Measurements from ENCODE around the gene DNTTIP2. TPM values are rescaled to one million over a fixed set of nuclear protein-coding genes. Genes with fewer than 3 reads are reported as not detected.
A peak's percentile ranks its signal among the peaks of the same experiment; 100 is the strongest.
"Not testable (repeated sequence)": the region's sequence is repeated elsewhere in the genome, so short reads cannot be mapped to it uniquely, and the experiment has no call there.

DNTTIP2 gene
- total RNA-seq, 2 experiments from 2014 or later = 67.6 to 72.1 TPM

GRCh38 chr1:93874025-93874651 lies 4.9 kb downstream of the DNTTIP2 start:
- Mint-ChIP-seq H3K36me3 (ENCODE audit: low read depth) (peaks cover 61% of the 10 kb centered on the region), H3K4me1 (ENCODE audit: low read depth) (peaks cover 19% of the 10 kb centered on the region), H3K27me3 (ENCODE audit: low read depth) (no peaks in the 10 kb centered on the region), H3K4me3 (no peak overlapping the region), H3K27ac (no peak overlapping the region), H3K9me3 (ENCODE audit: insufficient read depth) (no peaks in the 10 kb centered on the region)
- ATAC-seq (no peak), DNase-seq (no peak)
- ChIA-PET POLR2A (interaction anchor here (0.6 kb wide), 1 partner anchor 389 kb away, joined by 3 read pairs; no protein-coding TSS in a partner anchor), CTCF (interaction anchor here (0.9 to 1.3 kb wide), 4 partner anchors 28 to 245 kb away, joined by 3 to 4 read pairs (median 4); no protein-coding TSS in a partner anchor)

GRCh38 chr1:93871366-93871765 lies 7.6 kb downstream of the DNTTIP2 start:
- peaks cover 64% of the 10 kb centered on the region for H3K36me3 Mint-ChIP-seq (ENCODE audit: low read depth)
- H3K4me1 Mint-ChIP-seq (ENCODE audit: low read depth) = peaks cover 2% of the 10 kb centered on the region
- H3K9me3 Mint-ChIP-seq (ENCODE audit: insufficient read depth) = no peaks in the 10 kb centered on the region
- ChIA-PET POLR2A (no interaction called here), CTCF (interaction anchor here (1.4 to 1.5 kb wide), 2 partner anchors 20 to 57 kb away, joined by 3 to 5 read pairs; no protein-coding TSS in a partner anchor)
- H3K4me3 Mint-ChIP-seq = no peak overlapping the region
- no peak for DNase-seq
- no peaks in the 10 kb centered on the region for H3K27me3 Mint-ChIP-seq (ENCODE audit: low read depth)
- H3K27ac Mint-ChIP-seq = no peak overlapping the region
- no peak for ATAC-seq

- peaks cover 51% of the 10 kb centered on the region for H3K36me3 Mint-ChIP-seq (ENCODE audit: low read depth)
- ATAC-seq (no peak), DNase-seq (no peak)
- no peak overlapping the region for H3K27ac Mint-ChIP-seq
- no peaks in the 10 kb centered on the region for H3K9me3 Mint-ChIP-seq (ENCODE audit: insufficient read depth)
- no peak overlapping the region for H3K4me3 Mint-ChIP-seq
- POLR2A ChIA-PET = interaction anchor here (1.2 kb wide), 1 partner anchor 23 kb away, joined by 3 read pairs; no protein-coding TSS in a partner anchor
- no peaks in the 10 kb centered on the region for H3K27me3 Mint-ChIP-seq (ENCODE audit: low read depth)
- CTCF ChIA-PET = no interaction called here
- H3K4me1 Mint-ChIP-seq (ENCODE audit: low read depth) = no peaks in the 10 kb centered on the region
These were observed 9.4 kb downstream of the DNTTIP2 start for GRCh38 chr1:93869653-93870052.

- H3K4me3 Mint-ChIP-seq; CTCF ChIA-PET; ATAC-seq; H3K9me3 Mint-ChIP-seq (ENCODE audit: insufficient read depth); H3K27me3 Mint-ChIP-seq (ENCODE audit: low read depth); H3K4me1 Mint-ChIP-seq (ENCODE audit: low read depth); H3K27ac Mint-ChIP-seq; DNase-seq: not testable (repeated sequence)
- POLR2A ChIA-PET = interaction anchor here (1.2 kb wide), 1 partner anchor 22 kb away, joined by 3 read pairs; no protein-coding TSS in a partner anchor
- H3K36me3 Mint-ChIP-seq (ENCODE audit: low read depth) = peaks cover 43% of the 10 kb centered on the region
These were observed 10.5 kb downstream of the DNTTIP2 start for GRCh38 chr1:93868492-93868891.

GRCh38 chr1:93865253-93865652 lies 13.8 kb downstream of the DNTTIP2 start:
- no peak overlapping the region for H3K4me3 Mint-ChIP-seq
- H3K4me1 Mint-ChIP-seq (ENCODE audit: low read depth) = no peaks in the 10 kb centered on the region
- no peak overlapping the region for H3K27ac Mint-ChIP-seq
- CTCF ChIA-PET = interaction anchor here (1.1 kb wide), 1 partner anchor 10 kb away, joined by 4 read pairs; no protein-coding TSS in a partner anchor
- POLR2A ChIA-PET = interaction anchor here (0.5 kb wide), 1 partner anchor 637 kb away, joined by 5 read pairs; no protein-coding TSS in a partner anchor
- H3K9me3 Mint-ChIP-seq (ENCODE audit: insufficient read depth) = no peaks in the 10 kb centered on the region
- ATAC-seq (peak; percentile 15), DNase-seq (no peak)
- peaks cover 23% of the 10 kb centered on the region for H3K36me3 Mint-ChIP-seq (ENCODE audit: low read depth)
- H3K27me3 Mint-ChIP-seq (ENCODE audit: low read depth) = peaks cover 6% of the 10 kb centered on the region

GRCh38 chr1:93864175-93864574 lies 14.8 kb downstream of the DNTTIP2 start:
- no peaks in the 10 kb centered on the region for H3K9me3 Mint-ChIP-seq (ENCODE audit: insufficient read depth)
- no peak overlapping the region for H3K4me3 Mint-ChIP-seq
- peaks cover 11% of the 10 kb centered on the region for H3K27me3 Mint-ChIP-seq (ENCODE audit: low read depth)
- H3K36me3 Mint-ChIP-seq (ENCODE audit: low read depth) = peaks cover 17% of the 10 kb centered on the region
- POLR2A ChIA-PET = interaction anchor here (0.7 to 1.5 kb wide), 2 partner anchors 14 to 15 kb away, joined by 3 read pairs; no protein-coding TSS in a partner anchor
- DNase-seq (no peak), ATAC-seq (no peak)
- no peak overlapping the region for H3K27ac Mint-ChIP-seq
- no peaks in the 10 kb centered on the region for H3K4me1 Mint-ChIP-seq (ENCODE audit: low read depth)
- CTCF ChIA-PET = interaction anchor here (1.0 to 1.2 kb wide), 2 partner anchors 13 to 235 kb away, joined by 3 read pairs; no protein-coding TSS in a partner anchor

GRCh38 chr1:93857653-93858052 lies 21.4 kb downstream of the DNTTIP2 start:
- H3K9me3 Mint-ChIP-seq (ENCODE audit: insufficient read depth); H3K4me3 Mint-ChIP-seq; ATAC-seq; POLR2A ChIA-PET; DNase-seq; H3K4me1 Mint-ChIP-seq (ENCODE audit: low read depth); CTCF ChIA-PET; H3K36me3 Mint-ChIP-seq (ENCODE audit: low read depth); H3K27ac Mint-ChIP-seq: not testable (repeated sequence)
- peaks cover 36% of the 10 kb centered on the region for H3K27me3 Mint-ChIP-seq (ENCODE audit: low read depth)

GRCh38 chr1:93855983-93856382 lies 23.0 kb downstream of the DNTTIP2 start:
- ATAC-seq; H3K36me3 Mint-ChIP-seq (ENCODE audit: low read depth); H3K9me3 Mint-ChIP-seq (ENCODE audit: insufficient read depth); CTCF ChIA-PET; H3K4me1 Mint-ChIP-seq (ENCODE audit: low read depth); H3K4me3 Mint-ChIP-seq; DNase-seq; H3K27ac Mint-ChIP-seq: not testable (repeated sequence)
- peaks cover 31% of the 10 kb centered on the region for H3K27me3 Mint-ChIP-seq (ENCODE audit: low read depth)
- POLR2A ChIA-PET = interaction anchor here (0.6 kb wide), 1 partner anchor 16 kb away, joined by 3 read pairs; no protein-coding TSS in a partner anchor

GRCh38 chr1:93853940-93854339 lies 25.1 kb downstream of the DNTTIP2 start:
- CTCF ChIA-PET = no interaction called here
- H3K27me3 Mint-ChIP-seq (ENCODE audit: low read depth) = peaks cover 32% of the 10 kb centered on the region
- no peak overlapping the region for H3K27ac Mint-ChIP-seq
- POLR2A ChIA-PET = no interaction called here
- H3K4me1 Mint-ChIP-seq (ENCODE audit: low read depth) = peaks cover 6% of the 10 kb centered on the region
- no peak for ATAC-seq
- H3K9me3 Mint-ChIP-seq (ENCODE audit: insufficient read depth) = no peaks in the 10 kb centered on the region
- no peak overlapping the region for H3K4me3 Mint-ChIP-seq
- no peaks in the 10 kb centered on the region for H3K36me3 Mint-ChIP-seq (ENCODE audit: low read depth)
- DNase-seq = no peak

GRCh38 chr1:93851878-93852277 lies 27.1 kb downstream of the DNTTIP2 start:
- DNase-seq (no peak), ATAC-seq (no peak)
- H3K27me3 Mint-ChIP-seq (ENCODE audit: low read depth) = peaks cover 24% of the 10 kb centered on the region
- peaks cover 3% of the 10 kb centered on the region for H3K36me3 Mint-ChIP-seq (ENCODE audit: low read depth)
- no peaks in the 10 kb centered on the region for H3K9me3 Mint-ChIP-seq (ENCODE audit: insufficient read depth)
- ChIA-PET CTCF (interaction anchor here (1.2 to 2.7 kb wide), 5 partner anchors 13 to 547 kb away, joined by 3 to 10 read pairs (median 5); no protein-coding TSS in a partner anchor), POLR2A (no interaction called here)
- H3K4me1 Mint-ChIP-seq (ENCODE audit: low read depth) = peaks cover 18% of the 10 kb centered on the region
- H3K4me3 Mint-ChIP-seq = no peak overlapping the region
- H3K27ac Mint-ChIP-seq = no peak overlapping the region

GRCh38 chr1:93851327-93851712 lies 27.7 kb downstream of the DNTTIP2 start:
- ATAC-seq (no peak), DNase-seq (no peak)
- H3K27me3 Mint-ChIP-seq (ENCODE audit: low read depth) = peaks cover 22% of the 10 kb centered on the region
- H3K4me1 Mint-ChIP-seq (ENCODE audit: low read depth) = peaks cover 18% of the 10 kb centered on the region
- H3K4me3 Mint-ChIP-seq = no peak overlapping the region
- H3K9me3 Mint-ChIP-seq (ENCODE audit: insufficient read depth) = no peaks in the 10 kb centered on the region
- POLR2A ChIA-PET = interaction anchor here (0.6 kb wide), 1 partner anchor 18 kb away, joined by 5 read pairs; no protein-coding TSS in a partner anchor
- H3K27ac Mint-ChIP-seq = no peak overlapping the region
- peaks cover 3% of the 10 kb centered on the region for H3K36me3 Mint-ChIP-seq (ENCODE audit: low read depth)
- CTCF ChIA-PET = interaction anchor here (0.7 to 2.7 kb wide), 6 partner anchors 13 to 547 kb away, joined by 3 to 10 read pairs (median 4); no protein-coding TSS in a partner anchor

GRCh38 chr1:93850687-93851326 lies 28.2 kb downstream of the DNTTIP2 start:
- H3K4me3 Mint-ChIP-seq = peak overlapping the region; percentile 12
- peaks cover 21% of the 10 kb centered on the region for H3K4me1 Mint-ChIP-seq (ENCODE audit: low read depth)
- ATAC-seq; H3K36me3 Mint-ChIP-seq (ENCODE audit: low read depth); H3K27ac Mint-ChIP-seq; H3K9me3 Mint-ChIP-seq (ENCODE audit: insufficient read depth): not testable (repeated sequence)
- peak; percentile 77 for DNase-seq
- CTCF ChIA-PET = interaction anchor here (0.7 to 2.7 kb wide), 6 partner anchors 14 to 546 kb away, joined by 3 to 10 read pairs (median 4); no protein-coding TSS in a partner anchor
- POLR2A ChIA-PET = interaction anchor here (0.6 kb wide), 1 partner anchor 18 kb away, joined by 5 read pairs; no protein-coding TSS in a partner anchor
- peaks cover 22% of the 10 kb centered on the region for H3K27me3 Mint-ChIP-seq (ENCODE audit: low read depth)
